Left lung (tissue), 10 donors: ENCODE results near the gene ZNF536. TPM values are rescaled to one million over a fixed set of nuclear protein-coding genes. Genes with fewer than 3 reads are reported as not detected.
"Not testable (repeated sequence)": the region's sequence is repeated elsewhere in the genome, so short reads cannot be mapped to it uniquely, and the experiment has no call there.

ENCODE experiments used
- ATAC-seq: fragments of 200-7000 bp; cut with Tn5 transposase; one replicate; pipeline ENCODE4 v1.9.1; 2020; ENCODE audit warnings: moderate library complexity
- DNase-seq, 4 donors: peaks; one replicate each; pipeline ENCODE4 v3.0.0-alpha.2; 2013 to 2020
- H3K27ac ChIP-seq, 2 donors: fragments of 200-600 bp; sonication (generic) in 1 of 2; one replicate each; pipeline versions ENCODE4 v1.5.0 to v1.8.0; 2020 to 2021
- H3K27me3 ChIP-seq, 2 donors: fragments of 200-600 bp; sonication (generic) in 1 of 2; one replicate each; pipeline versions ENCODE4 v1.5.0 to v1.8.0; 2020 to 2021
- H3K36me3 ChIP-seq, 2 donors: fragments of 200-600 bp; sonication (generic) in 1 of 2; one replicate each; pipeline versions ENCODE4 v1.5.0 to v1.8.0; 2020 to 2021
- H3K4me1 ChIP-seq, 2 donors: fragments of 200-600 bp; one replicate each; pipeline ENCODE4 v1.8.0; 2021
- H3K4me3 ChIP-seq, 2 donors: fragments of 200-600 bp; sonication (generic) in 1 of 2; one replicate each; pipeline versions ENCODE4 v1.5.0 to v1.8.0; 2020 to 2021; ENCODE audit warnings: mild to moderate bottlenecking in 1 of 2
- H3K9me3 ChIP-seq, 2 donors: fragments of 200-600 bp; sonication (generic) in 1 of 2; one replicate each; pipeline versions ENCODE4 v1.5.0 to v1.8.0; 2020 to 2021
- intact Hi-C, 2 donors: fragments of 100-400 bp; cut with DNase I; formaldehyde crosslinking; loops; one replicate each; pipeline versions ENCODE4 v1.11.2 to v1.14.2; 2022
- polyA plus RNA-seq, 6 donors: library from polyadenylated mRNA; unstranded; fragments of 120-200 nt; gene quantifications; one replicate each; pipeline ENCODE4 v1.2.1, GENCODE V29; 2013; ENCODE audit not compliant: insufficient read length in 6 of 6
- total RNA-seq, 2 donors: library from RNA; stranded (reverse); fragmentation: NEBNext Ultra II Directional; extraction: Animal tissue kit (Norgen Biotek cat#: 25700); gene quantifications; one replicate each; pipeline ENCODE4 v1.2.1, GENCODE V29; 2021
- TF ChIP-seq, protein P1 (sequence below), 2 donors: fragments of 200-600 bp; sonication (generic) in 1 of 2; IDR thresholded peaks; one replicate each; pipeline versions ENCODE4 v1.5.0 to v1.8.0; 2021; ENCODE audit warnings: antibody characterized with exemption in 2 of 2
- donor health status: DM: no; HTN: yes; CAD: no.
- donor health status: DM: no; HTN: no; CAD: no.

ZNF536 gene
- total and polyA plus RNA-seq, 8 donors: 0.50 to 6.5 (median 3.6) TPM

DNA sequence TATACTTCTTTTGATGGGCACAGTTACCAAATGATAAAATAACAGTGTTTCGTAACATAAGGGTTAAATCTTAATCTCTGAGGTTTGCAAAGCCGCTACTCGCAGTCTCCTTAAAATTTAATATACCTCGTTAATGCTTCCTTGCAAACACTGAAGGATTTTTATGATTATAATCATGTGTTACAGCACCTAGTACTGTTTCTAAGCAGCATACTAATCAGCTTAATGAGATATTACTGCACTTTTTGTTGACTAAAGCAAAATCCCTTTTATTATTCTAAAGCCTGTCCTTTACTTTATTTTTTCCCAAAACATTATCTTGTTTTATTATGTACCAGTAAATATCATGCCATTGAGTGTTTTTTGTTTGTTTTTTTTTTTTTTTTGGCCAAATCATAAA lies 70.5 kb downstream of the ZNF536 start:
- Histone ChIP-seq H3K4me3 (no peak overlapping the region), H3K27me3 (peaks cover 0 to 7% of the 10 kb centered on the region in 2 donors), H3K27ac (no peak overlapping the region), H3K36me3 (no peaks in the 10 kb centered on the region), H3K9me3 (no peaks in the 10 kb centered on the region), H3K4me1 (no peaks in the 10 kb centered on the region)
- TF ChIP-seq, protein P1, sequence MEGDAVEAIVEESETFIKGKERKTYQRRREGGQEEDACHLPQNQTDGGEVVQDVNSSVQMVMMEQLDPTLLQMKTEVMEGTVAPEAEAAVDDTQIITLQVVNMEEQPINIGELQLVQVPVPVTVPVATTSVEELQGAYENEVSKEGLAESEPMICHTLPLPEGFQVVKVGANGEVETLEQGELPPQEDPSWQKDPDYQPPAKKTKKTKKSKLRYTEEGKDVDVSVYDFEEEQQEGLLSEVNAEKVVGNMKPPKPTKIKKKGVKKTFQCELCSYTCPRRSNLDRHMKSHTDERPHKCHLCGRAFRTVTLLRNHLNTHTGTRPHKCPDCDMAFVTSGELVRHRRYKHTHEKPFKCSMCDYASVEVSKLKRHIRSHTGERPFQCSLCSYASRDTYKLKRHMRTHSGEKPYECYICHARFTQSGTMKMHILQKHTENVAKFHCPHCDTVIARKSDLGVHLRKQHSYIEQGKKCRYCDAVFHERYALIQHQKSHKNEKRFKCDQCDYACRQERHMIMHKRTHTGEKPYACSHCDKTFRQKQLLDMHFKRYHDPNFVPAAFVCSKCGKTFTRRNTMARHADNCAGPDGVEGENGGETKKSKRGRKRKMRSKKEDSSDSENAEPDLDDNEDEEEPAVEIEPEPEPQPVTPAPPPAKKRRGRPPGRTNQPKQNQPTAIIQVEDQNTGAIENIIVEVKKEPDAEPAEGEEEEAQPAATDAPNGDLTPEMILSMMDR (IDR thresholded peaks at IDR 0.05): no peak
- no peak for ATAC-seq
- no peak for DNase-seq
- intact Hi-C loops: no loop called here

DNA sequence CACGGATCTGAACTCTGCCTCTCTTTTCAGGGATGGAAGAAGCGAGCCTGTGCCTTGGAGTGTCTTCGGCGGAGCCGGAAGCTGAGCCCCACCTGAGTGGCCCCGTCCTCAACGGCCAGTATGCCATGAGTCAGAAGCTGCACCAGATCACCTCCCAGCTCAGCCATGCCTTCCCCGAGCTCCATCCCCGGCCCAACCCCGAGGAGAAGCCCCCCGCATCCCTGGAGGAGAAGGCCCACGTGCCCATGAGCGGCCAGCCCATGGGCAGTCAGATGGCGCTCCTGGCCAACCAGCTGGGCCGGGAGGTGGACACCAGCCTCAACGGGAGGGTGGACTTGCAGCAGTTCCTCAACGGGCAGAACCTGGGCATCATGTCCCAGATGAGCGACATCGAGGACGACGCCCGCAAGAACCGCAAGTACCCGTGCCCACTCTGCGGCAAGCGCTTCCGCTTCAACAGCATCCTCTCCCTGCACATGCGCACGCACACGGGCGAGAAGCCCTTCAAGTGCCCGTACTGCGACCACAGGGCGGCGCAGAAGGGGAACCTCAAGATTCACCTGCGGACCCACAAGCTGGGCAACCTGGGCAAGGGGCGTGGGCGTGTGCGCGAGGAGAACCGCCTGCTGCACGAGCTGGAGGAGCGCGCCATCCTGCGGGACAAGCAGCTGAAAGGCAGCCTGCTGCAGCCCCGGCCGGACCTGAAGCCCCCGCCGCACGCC lies 71.5 kb downstream of the ZNF536 start:
- no peaks in the 10 kb centered on the region for H3K4me1 ChIP-seq
- no peaks in the 10 kb centered on the region for H3K36me3 ChIP-seq
- H3K27ac ChIP-seq: no peak overlapping the region
- no peaks in the 10 kb centered on the region for H3K9me3 ChIP-seq
- DNase-seq (peak in 1 of 4 donors; percentile 69), ATAC-seq (no peak)
- intact Hi-C loops: no loop called here
- peaks cover 0 to 14% of the 10 kb centered on the region in 2 donors for H3K27me3 ChIP-seq
- TF ChIP-seq, protein P1 (IDR thresholded peaks at IDR 0.05): no peak
- no peak overlapping the region for H3K4me3 ChIP-seq

DNA sequence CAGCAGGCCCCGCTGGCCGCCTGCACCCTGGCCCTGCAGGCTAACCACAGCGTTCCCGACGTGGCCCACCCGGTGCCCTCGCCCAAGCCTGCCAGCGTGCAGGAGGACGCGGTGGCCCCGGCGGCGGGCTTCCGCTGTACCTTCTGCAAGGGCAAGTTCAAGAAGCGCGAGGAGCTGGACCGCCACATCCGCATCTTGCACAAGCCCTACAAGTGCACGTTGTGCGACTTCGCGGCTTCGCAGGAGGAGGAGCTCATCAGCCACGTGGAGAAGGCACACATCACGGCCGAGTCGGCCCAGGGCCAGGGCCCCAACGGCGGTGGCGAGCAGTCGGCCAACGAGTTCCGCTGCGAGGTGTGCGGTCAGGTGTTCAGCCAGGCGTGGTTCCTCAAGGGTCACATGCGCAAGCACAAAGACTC lies 72.1 kb downstream of the ZNF536 start:
- no peak overlapping the region for H3K4me3 ChIP-seq
- DNase-seq: no peak
- H3K27me3 ChIP-seq: peaks cover 0 to 17% of the 10 kb centered on the region in 2 donors
- no peak overlapping the region for H3K27ac ChIP-seq
- ATAC-seq: no peak
- H3K4me1 ChIP-seq: peaks cover under 1% of the 10 kb centered on the region in 2 donors
- no peaks in the 10 kb centered on the region for H3K9me3 ChIP-seq
- TF ChIP-seq, protein P1 (IDR thresholded peaks at IDR 0.05): no peak
- intact Hi-C loops: no loop called here
- no peaks in the 10 kb centered on the region for H3K36me3 ChIP-seq

DNA sequence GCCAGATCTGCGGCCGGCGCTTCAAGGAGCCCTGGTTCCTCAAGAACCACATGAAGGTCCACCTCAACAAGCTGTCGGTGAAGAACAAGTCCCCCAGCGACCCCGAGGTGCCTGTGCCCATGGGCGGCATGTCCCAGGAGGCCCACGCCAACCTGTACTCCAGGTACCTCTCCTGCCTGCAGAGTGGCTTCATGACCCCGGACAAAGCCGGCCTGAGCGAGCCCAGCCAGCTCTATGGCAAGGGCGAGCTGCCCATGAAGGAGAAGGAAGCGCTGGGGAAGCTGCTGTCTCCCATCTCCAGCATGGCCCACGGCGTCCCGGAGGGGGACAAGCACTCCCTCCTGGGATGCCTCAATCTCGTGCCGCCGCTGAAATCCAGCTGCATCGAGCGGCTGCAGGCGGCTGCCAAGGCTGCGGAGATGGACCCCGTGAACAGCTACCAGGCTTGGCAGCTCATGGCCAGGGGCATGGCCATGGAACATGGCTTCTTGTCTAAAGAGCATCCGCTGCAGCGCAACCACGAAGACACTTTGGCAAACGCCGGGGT lies 72.6 kb downstream of the ZNF536 start:
- DNase-seq: no peak
- no peak for ATAC-seq
- no peak overlapping the region for H3K4me3 ChIP-seq
- TF ChIP-seq, protein P1 (IDR thresholded peaks at IDR 0.05): no peak
- H3K36me3 ChIP-seq: no peaks in the 10 kb centered on the region
- H3K27me3 ChIP-seq: peaks cover 0 to 22% of the 10 kb centered on the region in 2 donors
- no peak overlapping the region for H3K27ac ChIP-seq
- no peaks in the 10 kb centered on the region for H3K9me3 ChIP-seq
- intact Hi-C loops: no loop called here
- peaks cover 5 to 6% of the 10 kb centered on the region in 2 donors for H3K4me1 ChIP-seq

DNA sequence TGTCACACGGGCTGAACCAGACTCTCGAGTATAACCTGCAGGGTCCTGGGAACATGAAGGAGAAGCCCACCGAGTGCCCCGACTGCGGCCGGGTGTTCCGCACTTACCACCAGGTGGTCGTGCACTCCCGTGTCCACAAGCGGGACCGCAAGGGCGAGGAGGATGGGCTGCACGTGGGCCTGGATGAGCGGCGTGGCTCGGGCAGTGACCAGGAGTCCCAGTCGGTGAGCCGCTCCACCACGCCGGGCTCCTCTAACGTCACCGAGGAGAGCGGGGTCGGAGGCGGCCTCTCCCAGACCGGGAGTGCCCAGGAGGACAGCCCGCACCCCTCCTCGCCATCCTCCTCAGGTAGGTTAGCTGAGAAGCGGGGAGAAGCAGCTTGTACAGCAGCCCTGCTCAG lies 73.2 kb downstream of the ZNF536 start:
- H3K27me3 ChIP-seq: peaks cover 0 to 22% of the 10 kb centered on the region in 2 donors
- DNase-seq: peak in 1 of 4 donors; percentile 77
- no peaks in the 10 kb centered on the region for H3K9me3 ChIP-seq
- intact Hi-C loops: no loop called here
- H3K4me3 ChIP-seq: no peak overlapping the region
- H3K27ac ChIP-seq: no peak overlapping the region
- TF ChIP-seq, protein P1 (IDR thresholded peaks at IDR 0.05): no peak
- peaks cover 5 to 9% of the 10 kb centered on the region in 2 donors for H3K4me1 ChIP-seq
- H3K36me3 ChIP-seq: no peaks in the 10 kb centered on the region
- no peak for ATAC-seq

DNA sequence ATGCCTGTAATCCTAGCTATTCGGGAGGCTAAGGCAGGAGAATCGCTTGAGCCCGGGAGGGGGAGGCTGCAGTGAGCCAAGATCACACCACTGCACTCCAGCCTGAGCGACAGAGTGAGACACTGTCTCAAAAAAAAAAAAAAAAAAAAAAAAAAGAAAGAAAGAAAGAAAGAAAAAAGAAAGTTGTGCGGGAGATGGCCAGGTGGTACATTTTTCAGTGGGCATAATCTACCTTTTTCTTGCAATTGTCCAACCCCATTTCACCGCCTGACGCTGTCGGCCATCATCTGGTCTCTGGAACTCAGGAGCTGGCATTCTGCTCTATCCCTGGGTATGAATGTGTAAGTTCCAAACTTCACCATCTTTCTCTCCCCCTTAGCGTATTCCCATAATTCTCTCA lies 73.9 kb downstream of the ZNF536 start:
- ATAC-seq, DNase-seq, intact Hi-C loops, H3K4me3 ChIP-seq, H3K9me3 ChIP-seq, H3K36me3 ChIP-seq, H3K27ac ChIP-seq: not testable (repeated sequence)
- peaks cover 0 to 22% of the 10 kb centered on the region in 2 donors for H3K27me3 ChIP-seq
- H3K4me1 ChIP-seq: peaks cover 5 to 13% of the 10 kb centered on the region in 2 donors
